ENCODE measurements around the gene FOXA1.
A peak's percentile ranks its signal among the peaks of the same experiment; 100 is the strongest.

FOXA1 gene

DNA sequence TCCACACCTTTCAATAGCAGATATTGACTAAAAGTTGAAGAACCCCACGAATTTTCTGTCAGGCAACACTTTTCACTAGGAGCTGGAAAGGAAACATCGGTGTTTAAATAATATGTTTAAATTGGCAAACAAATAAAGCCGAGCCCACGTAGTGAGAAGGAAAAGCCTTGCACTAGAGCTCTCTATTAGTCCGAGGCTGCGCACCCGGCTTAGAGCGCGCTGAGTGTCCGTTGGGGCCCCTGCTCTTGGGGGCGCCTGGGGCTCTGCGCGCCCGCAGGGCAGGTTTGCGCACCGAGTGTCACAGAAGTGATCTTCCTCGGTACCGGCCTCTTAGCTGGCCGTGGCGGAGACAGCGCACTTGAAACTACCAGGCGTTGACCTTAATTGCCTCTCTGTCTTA is 6.8 kb upstream of the FOXA1 start:
- no peak for DNase-seq

DNA sequence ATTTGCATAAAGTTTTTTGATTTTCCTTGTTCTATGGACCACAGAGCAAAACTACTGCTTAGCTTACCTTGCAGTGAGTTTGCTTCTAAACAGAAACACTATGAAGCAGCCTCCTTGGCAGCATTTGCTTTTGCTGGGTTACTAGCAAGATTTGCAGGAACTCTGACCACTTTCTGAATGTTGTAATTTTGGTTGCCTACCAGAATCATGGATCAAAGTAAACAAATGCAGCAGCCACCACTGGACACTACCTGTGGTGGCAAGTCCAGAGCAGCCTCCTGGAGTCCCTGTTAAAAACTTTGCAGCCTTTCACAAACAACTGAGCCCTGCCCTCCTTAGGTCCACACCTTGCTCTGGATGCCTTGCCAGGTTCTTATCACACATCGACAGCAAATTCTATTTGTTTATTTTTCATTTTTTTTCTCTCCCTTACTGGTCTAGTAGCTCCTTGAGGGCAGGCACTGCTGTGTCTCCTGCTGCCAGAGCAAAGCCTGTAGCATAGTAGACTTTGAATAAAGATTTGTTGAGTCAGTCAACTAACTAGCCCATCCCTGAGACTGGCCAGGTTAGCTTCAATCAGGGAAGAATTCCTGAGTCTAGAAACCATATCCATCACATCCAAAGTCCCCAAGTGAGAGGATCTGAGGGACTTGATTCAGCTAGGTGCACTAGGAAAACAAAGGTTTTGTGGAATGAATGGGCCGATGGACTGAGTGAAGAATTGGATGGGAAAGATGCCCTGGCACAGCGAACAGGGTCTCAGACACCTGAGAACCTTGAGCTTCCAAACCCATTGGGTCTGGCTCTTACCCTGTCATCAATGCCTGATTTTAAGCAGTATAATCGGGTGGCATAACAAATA is 6.1 kb upstream of the FOXA1 start:
- DNase-seq, result no peak

DNA sequence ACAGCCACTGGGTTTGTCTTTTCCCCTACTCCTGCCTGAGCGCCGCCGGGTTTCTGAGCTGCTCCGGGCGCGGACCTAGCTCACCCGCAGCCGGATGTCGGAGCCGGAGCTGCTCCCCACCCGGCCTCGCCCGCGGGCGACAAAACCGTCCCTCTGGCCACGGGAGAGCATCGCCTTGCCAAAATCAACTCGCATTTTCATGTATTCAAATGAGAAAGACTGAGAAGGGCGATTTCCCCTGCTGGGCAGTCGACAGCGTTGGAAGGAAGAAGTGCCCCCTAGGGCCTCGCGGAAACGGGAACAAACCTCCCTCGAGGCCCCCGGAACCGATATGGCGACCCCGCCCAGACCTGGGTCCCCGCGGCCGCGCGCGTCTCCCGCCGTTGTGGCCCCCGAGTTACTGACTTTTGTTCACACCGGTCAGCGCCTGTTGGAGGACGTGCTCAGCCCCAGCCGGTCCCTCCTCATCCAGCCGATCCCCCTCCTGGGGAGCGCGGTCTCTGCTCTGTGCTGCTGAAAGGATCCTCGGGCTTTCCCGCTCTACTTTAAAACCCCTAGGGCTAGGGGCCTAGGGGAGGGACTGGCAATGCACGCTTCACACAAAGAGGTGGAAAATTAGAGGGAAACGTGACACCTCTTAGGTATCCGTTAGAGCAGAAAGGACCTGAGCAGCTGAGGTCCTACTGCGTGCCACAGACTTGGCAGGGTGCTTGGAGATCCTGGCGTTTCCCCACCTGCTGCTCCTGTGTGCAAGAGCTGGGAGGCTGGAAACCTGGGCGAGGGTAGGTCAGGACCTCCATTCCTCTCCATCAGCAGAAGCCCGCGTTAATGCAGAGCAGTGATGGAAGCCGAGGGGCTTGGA is 4.7 kb upstream of the FOXA1 start:
- no peak for DNase-seq

DNA sequence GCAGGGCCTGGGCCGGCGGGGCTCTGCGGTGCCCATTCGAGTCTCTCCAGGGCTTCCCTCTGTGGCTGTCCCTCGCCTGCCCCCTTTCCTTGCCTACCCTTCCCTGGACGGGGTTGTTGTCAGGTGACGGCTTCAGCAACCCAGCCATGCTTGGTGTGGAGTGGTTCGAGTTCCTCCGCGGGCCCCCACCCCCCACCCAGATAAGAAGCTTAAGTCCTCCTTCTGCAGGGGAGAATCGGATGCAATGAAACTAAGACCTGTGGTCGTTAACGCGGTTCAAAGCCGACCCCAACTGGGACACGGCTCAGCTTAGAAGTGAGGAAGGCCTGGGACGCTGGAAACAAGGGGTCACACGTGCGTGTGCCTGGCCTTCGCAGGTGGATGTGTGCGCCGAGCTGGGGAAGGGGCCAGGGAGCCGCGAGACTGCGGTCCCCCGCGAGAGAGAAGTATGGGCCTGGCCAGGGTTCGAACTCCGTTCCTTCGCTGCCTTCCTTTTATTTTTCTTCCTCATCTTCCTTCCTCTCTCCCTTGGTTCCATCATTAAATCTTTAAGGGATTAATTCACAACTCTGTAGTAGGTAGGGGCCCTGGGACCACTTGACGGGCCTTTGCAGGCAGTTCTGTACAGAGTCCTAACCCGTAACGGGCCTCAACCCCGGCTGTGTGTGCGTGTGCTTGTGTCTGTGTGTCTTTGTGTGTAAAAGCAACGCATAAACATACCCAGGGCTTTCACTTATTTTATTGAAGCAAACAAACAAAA is 3.9 kb upstream of the FOXA1 start:
- DNase-seq, result no peak

DNA sequence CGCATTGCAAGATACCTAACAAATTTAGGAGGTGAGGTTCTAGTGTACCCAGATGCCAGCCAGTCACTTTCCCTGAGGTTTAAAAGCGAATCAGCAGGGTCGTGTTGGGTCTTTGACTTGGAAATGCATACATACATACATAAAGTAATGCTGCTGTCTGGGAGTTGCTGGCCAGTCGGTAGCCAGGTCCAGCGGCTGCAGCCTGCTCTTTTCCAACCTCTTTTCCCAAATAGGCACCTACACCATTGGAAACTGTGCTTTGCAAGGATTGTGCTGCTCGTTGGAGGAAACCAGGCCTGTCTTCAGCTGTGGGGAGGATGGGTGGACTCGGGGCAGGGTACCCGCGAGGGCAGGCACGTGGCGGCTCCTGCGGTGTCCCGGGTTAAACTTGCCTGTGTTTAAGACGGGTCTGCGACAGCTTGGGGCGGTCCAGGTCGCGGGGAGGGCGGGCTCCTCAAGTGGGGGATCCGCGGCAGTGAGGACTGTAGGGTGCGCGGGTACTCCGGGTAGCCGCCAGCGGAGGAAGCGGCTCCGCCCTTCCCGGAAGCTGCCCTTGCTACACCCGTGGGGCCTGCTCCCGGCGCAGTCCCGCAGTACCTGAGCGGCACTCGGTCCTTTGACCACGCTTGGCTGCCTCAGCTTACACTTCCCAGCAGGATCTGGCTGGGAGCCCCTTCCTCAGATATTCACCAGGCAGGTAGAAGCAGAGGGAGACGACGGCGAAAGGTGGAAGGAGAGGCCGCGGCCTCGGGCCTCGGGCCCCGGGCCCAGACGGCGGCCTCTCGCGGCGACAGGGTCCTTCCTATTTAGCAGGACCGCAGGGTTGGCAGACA is 3.1 kb upstream of the FOXA1 start:
- DNase-seq, result no peak

DNA sequence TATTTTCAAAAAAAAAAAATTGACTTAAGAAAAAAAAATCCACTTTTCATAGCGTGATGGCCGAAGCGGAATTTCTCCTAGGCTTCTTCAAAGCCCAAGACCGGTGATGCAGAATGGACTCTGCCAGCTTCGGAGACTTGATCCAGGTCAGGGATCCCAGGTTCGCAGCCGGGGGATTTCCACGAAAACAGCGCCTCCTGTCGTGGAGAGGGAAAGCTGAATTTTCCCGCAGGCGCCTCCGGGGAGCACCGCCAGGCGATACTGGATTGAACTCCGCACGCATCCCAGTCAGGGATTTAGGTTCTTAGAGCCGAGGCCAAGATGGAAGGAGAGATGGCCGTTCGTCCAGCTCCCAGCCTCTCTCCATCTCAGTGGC is 2.5 kb upstream of the FOXA1 start:
- DNase-seq, result no peak

DNA sequence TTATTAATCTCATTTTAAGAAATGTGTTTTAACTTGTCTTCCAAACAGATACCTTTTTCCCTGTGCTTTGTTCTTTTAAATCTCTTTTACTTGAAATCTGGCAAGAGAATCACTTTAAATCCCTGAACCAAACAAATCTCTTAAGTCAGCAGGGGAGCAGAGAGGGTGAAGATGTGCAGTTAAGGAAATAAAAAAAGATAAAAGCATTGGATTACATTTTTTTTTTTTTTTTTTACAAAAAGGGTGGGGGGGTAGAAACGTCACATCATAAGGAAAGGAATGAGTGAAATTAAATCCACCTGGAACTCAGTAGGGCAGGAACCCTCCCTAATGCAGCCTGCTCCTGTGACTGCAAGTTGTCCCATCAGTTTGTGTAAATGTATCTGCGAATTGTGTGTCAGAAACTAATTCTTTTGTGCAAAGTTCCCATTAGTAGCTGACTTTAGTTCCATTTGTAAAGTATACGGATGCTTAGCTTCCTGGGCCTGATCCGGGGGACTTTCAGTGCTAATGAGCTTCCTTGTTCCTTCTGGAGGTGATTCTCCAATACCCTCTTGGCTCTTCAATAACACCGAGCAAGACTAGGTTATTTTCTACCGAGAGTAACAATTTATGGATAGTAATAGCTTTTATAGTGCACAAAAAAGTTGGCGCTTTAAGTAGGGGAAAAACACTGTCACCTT is 1.9 kb upstream of the FOXA1 start:
- DNase-seq, result no peak

DNA sequence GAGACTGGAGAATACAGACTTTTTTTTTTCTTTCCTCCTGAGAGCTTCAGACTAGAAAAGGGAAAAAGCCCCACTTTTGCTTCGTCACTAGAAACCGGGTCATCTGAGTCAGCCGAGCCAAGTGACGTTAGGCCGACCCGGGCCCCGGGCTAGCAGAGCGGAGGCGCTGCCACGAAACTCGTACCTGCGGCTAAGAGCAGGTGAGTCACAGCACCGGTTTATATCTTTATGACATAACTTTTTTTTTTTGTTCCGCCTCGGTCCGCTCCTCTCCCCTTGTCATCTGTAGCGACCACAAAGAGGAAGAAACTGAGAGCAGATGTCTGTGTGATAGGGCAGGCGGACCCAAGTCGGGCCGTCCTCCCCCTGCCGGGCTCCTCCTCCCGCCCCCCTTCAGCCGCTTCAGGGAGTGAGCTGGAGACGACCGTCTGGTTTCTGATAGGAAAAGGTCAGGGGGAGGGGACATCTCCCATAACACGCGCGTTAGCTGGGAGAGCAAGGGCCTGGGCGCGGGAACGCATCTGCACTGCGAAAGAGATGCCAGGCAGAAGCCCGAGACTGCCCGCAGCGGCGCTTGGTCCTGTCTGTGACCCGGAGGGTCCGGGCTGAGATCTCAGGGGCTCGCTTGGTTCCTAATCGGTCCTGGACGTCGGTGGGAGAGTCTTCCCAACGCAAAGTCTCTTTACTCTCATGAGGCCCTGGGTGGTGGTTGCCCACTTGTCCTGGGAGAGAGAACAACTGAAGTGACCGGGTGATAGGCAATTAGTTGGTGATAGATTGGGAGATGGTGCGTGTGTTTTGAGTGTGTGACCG is 966 bp upstream of the FOXA1 start:
- peak in 1 of 2 donors; percentile 5 for DNase-seq

DNA sequence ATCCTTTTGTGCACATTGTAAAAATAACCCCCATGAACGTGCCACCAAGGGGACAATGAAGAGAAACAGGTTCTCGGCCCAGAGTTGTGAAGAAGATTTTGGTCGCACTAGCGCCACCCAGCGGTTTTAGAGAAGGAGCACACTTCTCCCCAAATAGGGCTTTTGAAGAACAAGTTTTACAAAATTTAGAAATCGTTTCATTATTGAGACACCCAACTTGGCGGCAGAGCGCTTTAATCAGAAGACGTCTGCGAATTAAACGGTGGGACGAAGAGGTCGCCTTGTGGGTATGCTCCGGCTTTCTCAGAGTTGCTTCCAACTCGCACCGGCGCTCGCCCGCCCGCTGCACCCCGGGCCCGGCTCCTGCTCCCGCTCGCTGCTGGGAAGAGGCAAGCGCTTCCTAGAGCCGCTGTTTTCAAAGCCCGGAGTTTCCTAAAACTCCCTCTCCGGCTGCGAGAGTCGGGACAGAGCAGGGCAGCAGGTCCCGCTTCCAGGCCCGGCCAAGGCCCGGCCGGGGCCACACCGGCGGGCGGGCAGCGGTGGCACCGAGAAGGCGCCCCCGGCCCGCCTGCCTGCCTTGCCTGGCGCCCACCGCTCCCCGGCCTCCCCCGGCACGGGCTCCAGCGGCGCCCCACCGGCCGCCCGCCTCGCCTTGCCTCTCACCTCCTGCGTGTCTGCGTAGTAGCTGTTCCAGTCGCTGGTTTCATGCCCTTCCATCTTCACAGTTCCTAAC is 645 bp downstream of the FOXA1 start:
- DNase-seq, result peak in 1 of 2 donors; percentile 6

DNA sequence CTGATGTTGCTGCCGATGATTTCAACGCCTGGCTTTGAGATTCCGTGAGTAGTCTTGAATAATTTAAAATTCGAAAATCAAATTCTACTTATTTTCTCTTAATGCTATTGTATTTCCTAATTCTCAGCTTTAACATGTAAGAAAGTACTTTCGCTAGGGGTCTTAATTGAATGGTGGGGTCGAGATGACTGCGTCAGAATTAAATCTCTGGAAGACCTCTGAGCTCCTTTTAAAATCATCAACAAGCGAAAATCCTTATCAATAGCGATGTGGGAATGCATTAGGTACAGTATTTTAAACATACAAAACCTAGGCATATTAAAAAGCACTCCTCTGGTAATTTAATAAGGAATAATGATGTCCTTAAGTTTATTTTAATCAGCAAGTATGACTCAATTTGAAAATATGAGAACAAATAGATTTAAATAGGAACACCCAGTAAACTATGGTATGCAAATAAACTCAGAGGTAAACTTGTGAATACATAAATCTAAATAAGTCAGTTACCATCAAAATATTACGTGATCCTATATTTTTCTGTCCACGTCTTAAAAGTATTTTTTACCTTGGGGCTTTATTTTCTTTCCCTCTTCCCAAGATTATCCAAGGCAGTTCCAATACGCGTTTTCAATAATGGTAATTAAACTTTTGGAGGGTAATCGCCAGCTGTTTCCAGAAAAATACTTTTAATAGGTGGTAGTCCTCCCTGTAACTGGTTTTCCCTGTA is 1.4 kb downstream of the FOXA1 start:
- no peak for DNase-seq

DNA sequence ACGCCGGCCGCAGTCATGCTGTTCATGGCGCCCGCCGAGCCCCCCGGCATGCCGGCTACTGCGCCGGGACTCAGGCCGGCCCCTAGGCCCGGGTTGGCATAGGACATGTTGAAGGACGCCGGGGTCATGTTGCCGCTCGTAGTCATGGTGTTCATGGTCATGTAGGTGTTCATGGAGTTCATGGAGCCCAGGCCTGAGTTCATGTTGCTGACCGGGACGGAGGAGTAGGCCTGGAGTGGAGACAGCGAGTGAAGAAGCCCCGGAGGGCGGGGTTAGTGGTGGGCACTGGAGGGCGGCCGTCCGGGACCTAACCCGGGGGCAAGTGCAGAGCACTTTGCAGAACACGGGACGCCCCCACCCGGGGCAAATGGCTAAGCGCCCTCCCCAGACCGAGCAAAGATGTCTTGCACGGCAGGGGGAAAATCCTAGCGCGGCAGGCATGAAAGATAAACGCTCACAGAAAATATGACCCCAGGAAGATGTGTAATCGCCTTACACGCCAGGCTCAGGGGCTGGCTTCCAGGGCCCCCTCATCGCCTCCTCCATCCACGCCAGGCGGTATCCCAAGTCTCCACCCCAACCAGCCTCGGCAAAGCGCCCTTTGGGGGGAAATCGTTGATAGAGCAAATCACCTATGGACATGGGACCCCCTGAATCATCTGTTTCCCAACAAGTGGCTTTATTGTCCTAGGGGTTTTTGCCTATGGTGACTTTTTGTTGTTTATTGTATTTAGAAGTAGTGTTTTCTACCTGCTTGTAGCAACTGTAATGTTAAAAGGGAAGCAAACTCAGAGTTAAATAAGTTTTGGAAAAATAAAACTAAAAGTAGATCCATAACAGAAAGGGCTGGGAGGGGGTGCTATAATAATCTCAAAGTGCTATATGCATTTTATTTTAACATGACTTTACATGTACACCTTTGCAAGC is 2.3 kb downstream of the FOXA1 start:
- DNase-seq, result no peak

DNA sequence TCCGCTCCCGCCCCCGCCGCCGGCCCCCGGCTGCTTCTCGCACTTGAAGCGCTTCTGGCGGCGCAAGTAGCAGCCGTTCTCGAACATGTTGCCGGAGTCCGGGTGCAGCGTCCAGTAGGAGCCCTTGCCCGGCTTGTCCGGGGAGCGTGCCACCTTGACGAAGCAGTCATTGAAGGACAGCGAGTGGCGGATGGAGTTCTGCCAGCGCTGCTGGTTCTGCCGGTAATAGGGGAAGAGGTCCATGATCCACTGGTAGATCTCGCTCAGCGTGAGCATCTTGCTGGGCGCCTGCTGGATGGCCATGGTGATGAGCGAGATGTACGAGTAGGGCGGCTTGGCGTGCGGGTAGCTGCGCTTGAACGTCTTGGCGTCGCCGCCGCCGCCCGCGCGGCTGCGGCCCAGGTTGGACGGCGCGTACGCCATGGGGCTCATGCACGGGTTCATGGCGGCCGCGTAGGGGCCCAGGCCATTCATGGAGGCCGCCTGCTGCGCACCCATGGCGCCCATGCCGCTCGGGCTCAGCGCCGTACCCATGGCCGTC is 3.0 kb downstream of the FOXA1 start:
- no peak for DNase-seq

DNA sequence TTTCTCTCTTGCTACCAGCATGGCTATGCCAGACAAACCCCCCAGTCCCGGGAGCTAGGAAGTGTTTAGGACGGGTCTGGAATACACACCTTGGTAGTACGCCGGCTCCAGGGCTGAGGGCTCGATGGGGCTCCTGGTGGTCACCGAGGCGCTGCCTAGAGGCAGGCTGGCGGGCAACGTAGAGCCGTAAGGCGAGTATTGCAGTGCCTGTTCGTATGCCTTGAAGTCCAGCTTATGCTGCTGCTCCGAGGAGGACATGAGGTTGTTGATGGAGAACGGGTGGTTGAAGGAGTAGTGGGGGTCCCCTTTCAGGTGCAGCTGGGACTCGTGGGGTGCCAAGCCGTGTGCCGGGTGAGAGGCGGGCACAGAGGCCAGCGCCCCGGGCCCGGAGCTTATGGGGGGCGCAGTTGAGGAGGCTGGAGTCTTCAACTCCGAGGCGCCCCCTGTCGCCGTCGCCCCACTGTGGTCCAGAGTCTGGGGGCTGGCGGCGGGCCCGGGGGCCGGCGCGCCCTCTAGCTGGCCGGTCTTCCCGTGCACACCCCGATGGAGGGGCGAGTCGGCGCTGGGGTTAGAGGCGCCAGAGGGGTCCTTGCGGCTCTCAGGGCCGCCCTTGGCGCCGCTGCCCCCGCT is 3.6 kb downstream of the FOXA1 start:
- DNase-seq, result no peak

DNA sequence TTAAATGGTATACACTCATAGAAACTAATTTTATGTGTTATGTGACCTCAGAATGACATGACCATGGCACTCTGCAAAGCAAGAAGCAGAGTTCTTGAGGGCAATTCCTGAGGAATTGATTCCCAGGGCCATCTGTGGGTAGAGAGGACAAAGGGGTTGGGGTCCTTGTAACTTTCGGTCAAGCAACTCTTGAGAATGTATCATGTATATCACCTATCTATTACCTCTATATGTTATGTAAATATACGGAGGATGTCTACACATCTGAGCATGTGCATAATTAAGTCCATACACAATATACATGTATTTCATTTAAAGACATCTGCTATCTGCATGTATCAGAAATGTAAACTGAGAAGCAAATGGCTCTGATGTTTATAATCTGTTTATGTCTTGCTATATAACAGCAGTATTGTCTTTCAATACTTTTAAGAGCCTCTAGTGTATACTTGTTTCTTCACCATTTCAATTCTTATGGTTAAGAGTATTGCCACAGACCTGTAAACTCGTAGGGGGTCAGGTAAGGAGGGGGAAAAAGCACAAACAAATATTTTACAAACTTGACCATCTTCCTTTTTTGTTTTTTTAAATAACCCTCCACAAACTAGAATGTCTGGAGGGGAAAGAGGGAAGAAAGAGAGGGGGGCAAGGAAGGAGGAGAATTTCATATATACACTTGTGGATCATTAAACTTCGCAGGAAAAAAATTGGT is 4.5 kb downstream of the FOXA1 start:
- no peak for DNase-seq

DNA sequence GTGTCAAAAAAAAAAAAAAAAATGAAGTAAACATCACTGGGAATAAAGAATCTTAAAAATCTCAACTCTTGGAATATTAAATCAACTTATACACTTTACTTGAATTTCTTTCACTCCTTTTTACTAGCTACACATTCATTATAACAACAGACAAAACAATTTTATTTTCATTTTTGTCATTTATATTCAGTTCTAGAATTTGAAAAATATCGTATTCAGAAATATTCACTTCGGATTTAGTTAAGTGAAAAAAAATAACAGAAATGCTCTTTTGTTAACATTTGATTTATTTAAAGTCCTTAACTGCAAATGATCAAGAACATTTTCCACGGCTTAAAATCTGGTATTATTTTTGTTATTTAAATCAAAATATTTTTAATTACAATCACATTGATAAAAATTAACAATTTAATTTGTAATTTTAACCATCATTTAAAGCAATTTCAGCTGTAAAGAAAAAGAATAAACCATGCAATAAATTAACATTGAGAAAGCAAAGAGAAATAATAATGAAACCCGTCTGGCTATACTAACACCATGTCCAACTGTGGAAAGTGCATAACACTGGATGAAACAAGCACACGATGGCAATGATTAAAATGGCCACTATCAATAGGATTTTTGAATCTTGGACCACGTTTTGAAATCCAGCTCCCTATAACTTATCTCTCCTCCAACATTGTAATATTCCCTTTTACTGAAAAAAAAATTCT is 5.2 kb downstream of the FOXA1 start:
- DNase-seq, result no peak

All from CD4-positive, alpha-beta T cell treated with Interleukin-4 for 1 hour (primary cell).